Measurements from ENCODE around the gene PRDM16. TPM values are rescaled to one million over a fixed set of nuclear protein-coding genes. Genes with fewer than 3 reads are reported as not detected.
A peak's percentile ranks its signal among the peaks of the same experiment; 100 is the strongest.

The PRDM16 gene
- total and polyA plus RNA-seq, 2 of the 13 experiments (the other 11 are each of a cell fraction or from before 2014, with no cell fraction given) = 0.15 to 0.81 TPM

DNA sequence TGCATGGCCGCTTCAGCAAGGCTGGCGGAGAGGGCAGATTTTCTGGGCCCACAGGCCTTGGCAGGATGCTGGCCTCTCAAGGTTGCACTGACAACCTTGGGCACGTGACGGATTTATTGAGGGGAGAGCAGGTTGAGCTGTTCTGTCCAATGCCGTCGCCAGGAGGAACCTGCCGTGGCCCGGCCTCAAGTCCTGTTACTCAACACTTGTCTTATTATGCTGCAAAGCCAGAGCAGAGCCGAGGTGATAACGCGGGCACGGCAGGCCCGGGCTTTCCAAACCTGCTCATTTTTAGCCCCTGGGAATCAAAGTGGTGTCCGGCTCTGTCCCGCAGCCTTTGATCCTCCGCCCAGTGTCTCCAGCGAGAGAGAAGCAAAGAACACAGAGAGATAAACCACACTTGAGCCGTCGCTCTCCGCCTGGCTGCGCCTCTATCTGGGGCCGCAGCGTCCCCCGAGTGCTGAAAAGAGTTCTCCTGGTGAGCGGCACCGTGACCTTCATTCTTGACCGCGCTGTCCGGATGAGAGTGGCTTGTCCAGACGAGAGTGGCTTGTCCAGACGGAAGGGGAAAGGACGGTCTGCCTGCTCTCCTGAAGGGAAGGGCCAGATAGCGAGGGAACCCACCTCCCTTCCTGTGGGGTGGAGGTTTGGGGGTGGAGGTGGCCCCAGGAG lies 223.2 kb downstream of the PRDM16 start (continued):
- TF ChIP-seq RAD21 (CRISPR knock-in tag; IDR thresholded peaks at IDR 0.05) (no peak), HNF4G (IDR thresholded peaks at IDR 0.05; ENCODE audit: borderline replicate concordance, low read depth, low read length) (no peak), HNF4G (CRISPR knock-in tag; IDR thresholded peaks at IDR 0.05; ENCODE audit: borderline replicate concordance, low read depth) (no peak), ZNF44 (CRISPR knock-in tag; IDR thresholded peaks at IDR 0.05) (no peak), ZNF674 (CRISPR knock-in tag; IDR thresholded peaks at IDR 0.05; ENCODE audit: low read depth) (no peak), ZNF672 (CRISPR knock-in tag; IDR thresholded peaks at IDR 0.05) (no peak), DNMT3B (CRISPR knock-in tag; conservative IDR thresholded peaks at IDR 0.05) (no peak), RFXAP (CRISPR knock-in tag; IDR thresholded peaks at IDR 0.05; ENCODE audit: borderline replicate concordance) (no peak), ZNF780A (CRISPR knock-in tag; IDR thresholded peaks at IDR 0.05) (no peak), ZNF350 (CRISPR knock-in tag; IDR thresholded peaks at IDR 0.05; ENCODE audit: borderline replicate concordance, low read depth) (no peak), TAF15 (IDR thresholded peaks at IDR 0.05; ENCODE audit: low read depth, low read length, poor library complexity, severe bottlenecking) (no peak), ATF7-NPFF (CRISPR knock-in tag; IDR thresholded peaks at IDR 0.05; ENCODE audit: low read depth) (no peak), ZZZ3 (CRISPR knock-in tag; IDR thresholded peaks at IDR 0.05; ENCODE audit: borderline replicate concordance) (no peak), SYNCRIP (IDR thresholded peaks at IDR 0.05; ENCODE audit: insufficient read depth, low read depth, low read length) (no peak), ELF3 (CRISPR knock-in tag; IDR thresholded peaks at IDR 0.05) (peak; percentile 24; the same call in 1 of the 2 replicates), ARNT2 (CRISPR knock-in tag; IDR thresholded peaks at IDR 0.05; ENCODE audit: low read depth) (no peak)
- TF ChIP-seq, protein P1, sequence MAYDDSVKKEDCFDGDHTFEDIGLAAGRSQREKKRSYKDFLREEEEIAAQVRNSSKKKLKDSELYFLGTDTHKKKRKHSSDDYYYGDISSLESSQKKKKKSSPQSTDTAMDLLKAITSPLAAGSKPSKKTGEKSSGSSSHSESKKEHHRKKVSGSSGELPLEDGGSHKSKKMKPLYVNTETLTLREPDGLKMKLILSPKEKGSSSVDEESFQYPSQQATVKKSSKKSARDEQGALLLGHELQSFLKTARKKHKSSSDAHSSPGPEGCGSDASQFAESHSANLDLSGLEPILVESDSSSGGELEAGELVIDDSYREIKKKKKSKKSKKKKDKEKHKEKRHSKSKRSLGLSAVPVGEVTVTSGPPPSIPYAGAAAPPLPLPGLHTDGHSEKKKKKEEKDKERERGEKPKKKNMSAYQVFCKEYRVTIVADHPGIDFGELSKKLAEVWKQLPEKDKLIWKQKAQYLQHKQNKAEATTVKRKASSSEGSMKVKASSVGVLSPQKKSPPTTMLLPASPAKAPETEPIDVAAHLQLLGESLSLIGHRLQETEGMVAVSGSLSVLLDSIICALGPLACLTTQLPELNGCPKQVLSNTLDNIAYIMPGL (CRISPR knock-in tag; IDR thresholded peaks at IDR 0.05; ENCODE audit: borderline replicate concordance in 1 of 2, low read depth in 1 of 2) = no peak
- TF ChIP-seq, protein P2, sequence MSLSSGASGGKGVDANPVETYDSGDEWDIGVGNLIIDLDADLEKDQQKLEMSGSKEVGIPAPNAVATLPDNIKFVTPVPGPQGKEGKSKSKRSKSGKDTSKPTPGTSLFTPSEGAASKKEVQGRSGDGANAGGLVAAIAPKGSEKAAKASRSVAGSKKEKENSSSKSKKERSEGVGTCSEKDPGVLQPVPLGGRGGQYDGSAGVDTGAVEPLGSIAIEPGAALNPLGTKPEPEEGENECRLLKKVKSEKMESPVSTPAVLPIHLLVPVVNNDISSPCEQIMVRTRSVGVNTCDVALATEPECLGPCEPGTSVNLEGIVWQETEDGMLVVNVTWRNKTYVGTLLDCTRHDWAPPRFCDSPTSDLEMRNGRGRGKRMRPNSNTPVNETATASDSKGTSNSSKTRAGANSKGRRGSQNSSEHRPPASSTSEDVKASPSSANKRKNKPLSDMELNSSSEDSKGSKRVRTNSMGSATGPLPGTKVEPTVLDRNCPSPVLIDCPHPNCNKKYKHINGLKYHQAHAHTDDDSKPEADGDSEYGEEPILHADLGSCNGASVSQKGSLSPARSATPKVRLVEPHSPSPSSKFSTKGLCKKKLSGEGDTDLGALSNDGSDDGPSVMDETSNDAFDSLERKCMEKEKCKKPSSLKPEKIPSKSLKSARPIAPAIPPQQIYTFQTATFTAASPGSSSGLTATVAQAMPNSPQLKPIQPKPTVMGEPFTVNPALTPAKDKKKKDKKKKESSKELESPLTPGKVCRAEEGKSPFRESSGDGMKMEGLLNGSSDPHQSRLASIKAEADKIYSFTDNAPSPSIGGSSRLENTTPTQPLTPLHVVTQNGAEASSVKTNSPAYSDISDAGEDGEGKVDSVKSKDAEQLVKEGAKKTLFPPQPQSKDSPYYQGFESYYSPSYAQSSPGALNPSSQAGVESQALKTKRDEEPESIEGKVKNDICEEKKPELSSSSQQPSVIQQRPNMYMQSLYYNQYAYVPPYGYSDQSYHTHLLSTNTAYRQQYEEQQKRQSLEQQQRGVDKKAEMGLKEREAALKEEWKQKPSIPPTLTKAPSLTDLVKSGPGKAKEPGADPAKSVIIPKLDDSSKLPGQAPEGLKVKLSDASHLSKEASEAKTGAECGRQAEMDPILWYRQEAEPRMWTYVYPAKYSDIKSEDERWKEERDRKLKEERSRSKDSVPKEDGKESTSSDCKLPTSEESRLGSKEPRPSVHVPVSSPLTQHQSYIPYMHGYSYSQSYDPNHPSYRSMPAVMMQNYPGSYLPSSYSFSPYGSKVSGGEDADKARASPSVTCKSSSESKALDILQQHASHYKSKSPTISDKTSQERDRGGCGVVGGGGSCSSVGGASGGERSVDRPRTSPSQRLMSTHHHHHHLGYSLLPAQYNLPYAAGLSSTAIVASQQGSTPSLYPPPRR (CRISPR knock-in tag; IDR thresholded peaks at IDR 0.05; ENCODE audit: borderline replicate concordance) = no peak
- TF ChIP-seq, protein P3, sequence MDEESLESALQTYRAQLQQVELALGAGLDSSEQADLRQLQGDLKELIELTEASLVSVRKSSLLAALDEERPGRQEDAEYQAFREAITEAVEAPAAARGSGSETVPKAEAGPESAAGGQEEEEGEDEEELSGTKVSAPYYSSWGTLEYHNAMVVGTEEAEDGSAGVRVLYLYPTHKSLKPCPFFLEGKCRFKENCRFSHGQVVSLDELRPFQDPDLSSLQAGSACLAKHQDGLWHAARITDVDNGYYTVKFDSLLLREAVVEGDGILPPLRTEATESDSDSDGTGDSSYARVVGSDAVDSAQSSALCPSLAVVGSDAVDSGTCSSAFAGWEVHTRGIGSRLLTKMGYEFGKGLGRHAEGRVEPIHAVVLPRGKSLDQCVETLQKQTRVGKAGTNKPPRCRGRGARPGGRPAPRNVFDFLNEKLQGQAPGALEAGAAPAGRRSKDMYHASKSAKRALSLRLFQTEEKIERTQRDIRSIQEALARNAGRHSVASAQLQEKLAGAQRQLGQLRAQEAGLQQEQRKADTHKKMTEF (CRISPR knock-in tag; IDR thresholded peaks at IDR 0.05) = no peak
- TF ChIP-seq, protein P4, sequence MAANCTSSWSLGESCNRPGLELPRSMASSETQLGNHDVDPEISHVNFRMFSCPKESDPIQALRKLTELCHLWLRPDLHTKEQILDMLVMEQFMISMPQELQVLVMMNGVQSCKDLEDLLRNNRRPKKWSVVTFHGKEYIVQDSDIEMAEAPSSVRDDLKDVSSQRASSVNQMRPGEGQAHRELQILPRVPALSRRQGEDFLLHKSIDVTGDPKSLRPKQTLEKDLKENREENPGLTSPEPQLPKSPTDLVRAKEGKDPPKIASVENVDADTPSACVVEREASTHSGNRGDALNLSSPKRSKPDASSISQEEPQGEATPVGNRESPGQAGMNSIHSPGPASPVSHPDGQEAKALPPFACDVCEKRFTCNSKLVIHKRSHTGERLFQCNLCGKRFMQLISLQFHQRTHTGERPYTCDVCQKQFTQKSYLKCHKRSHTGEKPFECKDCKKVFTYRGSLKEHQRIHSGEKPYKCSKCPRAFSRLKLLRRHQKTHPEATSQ (CRISPR knock-in tag; IDR thresholded peaks at IDR 0.05; ENCODE audit: borderline replicate concordance) = no peak
